K562 (cell line): ENCODE measurements around the gene SP140L. TPM values are rescaled to one million over a fixed set of nuclear protein-coding genes. Genes with fewer than 3 reads are reported as not detected.

Experiments used
- ATAC-seq: fragments of 200-7000 bp; cut with Tn5 transposase; 3 replicates; pipeline ENCODE4 v1.9.1; 2020; ENCODE audit warnings: moderate library complexity
- BruUV-seq: library from RNA; stranded (reverse); fragments of 400-500 nt; replicated peaks from 2 replicates; lab custom pipeline; 2021; lab: Mats Ljungman, UMichigan
- CTCF ChIA-PET: fragments of 300-600 bp; formaldehyde crosslinking; extraction: SDS; loops from one replicate; lab custom pipeline; 2021; ENCODE audit warnings: low intra/inter-chr PET ratio; lab: Yijun Ruan, JAX
- POLR2A ChIA-PET: fragments of 300-600, 350-650 bp; sonication (Branson Sonifier 250); formaldehyde crosslinking; extraction: SDS; loops from one replicate; lab custom pipeline; 2021; ENCODE audit warnings: antibody characterized with exemption, inconsistent platforms; lab: Yijun Ruan, JAX
- DNase-seq, 4 experiments: peaks; one replicate each; pipeline versions ENCODE4 v3.0.0 to v3.0.0-alpha.2; 2011 to 2018; ENCODE audit warnings: low spot score in 3 of 4, mixed read lengths in 3 of 4; ENCODE audit errors: extremely low read depth in 1 of 4
- FAIRE-seq: peaks from 2 replicates; lab custom pipeline; 2011; peaks lifted over from hg19 to GRCh38; lab: Jason Lieb, UNC
- H2AFZ ChIP-seq: 2 replicates; pipeline ENCODE4 v1.6.0; 2011; ENCODE audit warnings: low read depth, low read length, control low read depth, inconsistent platforms
- H3K27ac ChIP-seq: fragments of 200-600 bp; 3 replicates; pipeline ENCODE4 v1.8.0; 2011; ENCODE audit warnings: low read depth, mild to moderate bottlenecking, control low read depth, inconsistent platforms, low read length, moderate library complexity, mixed read lengths; ENCODE audit errors: extremely low read depth
- H3K27me3 ChIP-seq, 2 experiments: fragments of 300-600 bp in 1 of 2; 2 replicates in 1 of 2; 3 replicates in 1 of 2; pipeline versions ENCODE4 v1.6.0 to v1.8.0; 2011; ENCODE audit warnings: inconsistent platforms in 2 of 2, low read length in 2 of 2, mild to moderate bottlenecking in 1 of 2, mixed read lengths in 1 of 2, moderate library complexity in 1 of 2; ENCODE audit not compliant: control insufficient read depth in 2 of 2, insufficient read depth in 2 of 2
- H3K36me3 ChIP-seq: fragments of 300-600 bp; 3 replicates; pipeline ENCODE4 v1.8.0; 2011; ENCODE audit warnings: mild to moderate bottlenecking, low read length, inconsistent platforms; ENCODE audit not compliant: control insufficient read depth, insufficient read depth
- H3K4me1 ChIP-seq, 2 experiments: fragments of 200-600 bp in 1 of 2; replicated peaks in 1 of 2; 2 replicates in 1 of 2; 3 replicates in 1 of 2; pipeline versions ENCODE4 v1.5.1 to v1.8.0; 2011; ENCODE audit warnings: inconsistent platforms in 2 of 2, low read length in 2 of 2, mild to moderate bottlenecking in 1 of 2, mixed read lengths in 1 of 2, moderate library complexity in 1 of 2; ENCODE audit not compliant: control insufficient read depth in 2 of 2, insufficient read depth in 2 of 2
- H3K4me2 ChIP-seq: 2 replicates; pipeline ENCODE4 v1.6.1; 2011; ENCODE audit warnings: low read length, control low read depth, inconsistent platforms, mixed read lengths; ENCODE audit not compliant: insufficient read depth
- H3K4me3 ChIP-seq: fragments of 200-600 bp; sonication (generic), shearing (Covaris generic); 2 replicates; pipeline ENCODE4 v1.5.1; 2016; ENCODE audit warnings: control low read depth, inconsistent platforms
- H3K79me2 ChIP-seq: fragments of 200-600 bp; 3 replicates; pipeline ENCODE4 v1.8.0; 2011; ENCODE audit warnings: low read length, inconsistent platforms; ENCODE audit not compliant: control insufficient read depth, insufficient read depth
- H3K9ac ChIP-seq, 2 experiments: 2 replicates each; pipeline versions ENCODE4 v1.6.0 to v1.6.1; 2011; ENCODE audit warnings: low read depth in 2 of 2, low read length in 2 of 2, control low read depth in 1 of 2, inconsistent platforms in 1 of 2, mild to moderate bottlenecking in 1 of 2, mixed read lengths in 1 of 2; ENCODE audit not compliant: insufficient read depth in 1 of 2
- H3K9me1 ChIP-seq: one replicate; pipeline ENCODE4 v1.6.0; 2011; ENCODE audit warnings: inconsistent platforms, mild to moderate bottlenecking, low read length, moderate library complexity; ENCODE audit not compliant: control insufficient read depth, insufficient read depth
- H3K9me3 ChIP-seq: replicated peaks from 2 replicates; pipeline ENCODE4 v1.5.1; 2011; ENCODE audit warnings: low read depth, low read length, inconsistent platforms; ENCODE audit not compliant: control insufficient read depth, insufficient read depth
- H4K20me1 ChIP-seq: replicated peaks from 2 replicates; pipeline ENCODE4 v1.6.1; 2011; ENCODE audit warnings: low read length, inconsistent platforms, mixed read lengths; ENCODE audit not compliant: control insufficient read depth, insufficient read depth
- BCOR ChIP-seq: fragments of 450-650 bp; IDR thresholded peaks from 2 replicates; pipeline ENCODE4 v1.6.1; 2016
- CBFA2T3 ChIP-seq: fragments of 450-650 bp; IDR thresholded peaks from 2 replicates; pipeline ENCODE4 v1.6.1; 2017
- CBX5 ChIP-seq: IDR thresholded peaks from 2 replicates; pipeline ENCODE4 v1.6.1; 2014; ENCODE audit warnings: low read depth, borderline replicate concordance
- HIVEP1 ChIP-seq: fragments of 250-450 bp; sonication (Bioruptor Pico); IDR thresholded peaks from 2 replicates; pipeline ENCODE4 v1.4.0; 2020; ENCODE audit warnings: mild to moderate bottlenecking
- NFIX ChIP-seq: fragments of 250-450 bp; sonication (Bioruptor Pico); IDR thresholded peaks from 2 replicates; pipeline ENCODE4 v1.4.0; 2020; ENCODE audit warnings: low read depth, mild to moderate bottlenecking, moderate library complexity
- NR2C1 ChIP-seq, 2 experiments: fragments of 450-650 bp; IDR thresholded peaks; 2 replicates each; pipeline ENCODE4 v1.6.1; 2017; ENCODE audit warnings: mild to moderate bottlenecking in 2 of 2, antibody characterized with exemption in 1 of 2, inconsistent platforms in 1 of 2, missing compliant biosample characterization in 1 of 2, missing genetic modification characterization in 1 of 2
- OTX1 ChIP-seq: fragments of 450-650 bp; formaldehyde crosslinking; IDR thresholded peaks from 2 replicates; pipeline ENCODE4 v1.4.0; 2022; ENCODE audit warnings: mild to moderate bottlenecking
- PKNOX1 ChIP-seq: fragments of 450-650 bp; IDR thresholded peaks from 2 replicates; pipeline ENCODE4 v1.6.1; 2016
- WGBS: fragments of 100-300 bp; shearing (Covaris generic); methylation state at CpG from one replicate; pipeline ENCODE4 v1.1.6; 2016; ENCODE audit warnings: low coverage, mixed read lengths; ENCODE audit not compliant: insufficient coverage; ENCODE audit errors: missing lambda C conversion rate; 5-methylcytosine and 5-hydroxymethylcytosine counted together
- in situ Hi-C: fragments of 300-500 bp; cut with MboI; formaldehyde crosslinking; loops from 4 replicates; pipeline ENCODE4 v1.15.0; 2018; ENCODE audit warnings: inconsistent platforms, mixed read lengths
- intact Hi-C: fragments of 100-400 bp; cut with micrococcal nuclease; formaldehyde crosslinking; loops from 2 replicates; pipeline ENCODE4 v1.14.2; 2022
- polyA plus RNA-seq, 8 experiments: library from polyadenylated mRNA; depleted of rRNA in 4 of 8; stranded (reverse) in 5 of 8; unstranded in 3 of 8; fragments of >200 nt; fragmentation: Nextera tagmentation in 2 of 8; fragmentation: Illumina TruSeq in 1 of 8; extraction: Ambion mirVana in 2 of 8; extraction: Trizol in 1 of 8; gene quantifications; 2 replicates each; pipeline versions ENCODE4 v1.2.1 to v1.2.3, GENCODE V29; 2011 to 2014; ENCODE audit warnings: inconsistent platforms in 1 of 8, missing spikeins in 1 of 8
- total RNA-seq, 7 experiments: library from RNA; depleted of rRNA in 6 of 7; stranded (reverse); fragments of >200 nt in 6 of 7; fragmentation: Illumina TruSeq in 2 of 7; extraction: Trizol in 2 of 7; gene quantifications; 2 replicates each; pipeline versions ENCODE4 v1.2.1 to v1.2.3, GENCODE V29; 2011 to 2021; ENCODE audit warnings: low replicate concordance in 1 of 7

SP140L gene
- total and polyA plus RNA-seq, 9 of the 15 experiments (the other 6 are each of a cell fraction or from before 2014, with no cell fraction given), result 4.0 to 15.5 (median 11.3) TPM

GRCh38 chr2:230434677-230435324 lies 107.8 kb downstream of the SP140L start:
- BruUV-seq, result no TSS peak
- no peak for FAIRE-seq
- peaks cover 4% of the 10 kb centered on the region; the same call in 1 of the 2 replicates for H3K9me3 ChIP-seq
- H3K4me2 ChIP-seq, result no peak overlapping the region
- no peak overlapping the region for H3K4me3 ChIP-seq
- in situ Hi-C loops (no loop called here), intact Hi-C loops (no loop called here)
- no peak for ATAC-seq
- no peaks in the 10 kb centered on the region for H3K27me3 ChIP-seq
- 97% methylated on average over 4 of the region's 4 CpGs for WGBS
- no peak overlapping the region for H2AFZ ChIP-seq
- no peaks in the 10 kb centered on the region for H4K20me1 ChIP-seq
- CTCF ChIA-PET, result no interaction called here
- no peak for DNase-seq
- no peak overlapping the region for H3K9ac ChIP-seq
- peaks cover 15% of the 10 kb centered on the region for H3K79me2 ChIP-seq
- TF ChIP-seq HIVEP1 (no peak), CBFA2T3 (no peak), NR2C1 (IDR thresholded peaks at IDR 0.05) (no peak), NR2C1 (tag; IDR thresholded peaks at IDR 0.05) (no peak), BCOR (no peak), OTX1 (CRISPR knock-in tag) (no peak), NFIX (no peak), CBX5 (no peak), PKNOX1 (no peak)
- TF ChIP-seq, all 486 proteins: peak for 0
- H3K36me3 ChIP-seq, result 0 out of 3 replicates have a peak, but pooled peaks cover 6% of the 10 kb centered on the region
- POLR2A ChIA-PET, result no interaction called here
- H3K9me1 ChIP-seq, result no peaks in the 10 kb centered on the region
- H3K27ac ChIP-seq, result no peak overlapping the region
- H3K4me1 ChIP-seq, result no peaks in the 10 kb centered on the region; a peak in 1 of 5 replicates
